ENCODE data around the gene NEDD9. TPM values are rescaled to one million over a fixed set of nuclear protein-coding genes. Genes with fewer than 3 reads are reported as not detected.

NEDD9 gene
- total RNA-seq, 3 donors from 2014 or later: 19.1 to 31.6 (median 31.5) TPM

DNA sequence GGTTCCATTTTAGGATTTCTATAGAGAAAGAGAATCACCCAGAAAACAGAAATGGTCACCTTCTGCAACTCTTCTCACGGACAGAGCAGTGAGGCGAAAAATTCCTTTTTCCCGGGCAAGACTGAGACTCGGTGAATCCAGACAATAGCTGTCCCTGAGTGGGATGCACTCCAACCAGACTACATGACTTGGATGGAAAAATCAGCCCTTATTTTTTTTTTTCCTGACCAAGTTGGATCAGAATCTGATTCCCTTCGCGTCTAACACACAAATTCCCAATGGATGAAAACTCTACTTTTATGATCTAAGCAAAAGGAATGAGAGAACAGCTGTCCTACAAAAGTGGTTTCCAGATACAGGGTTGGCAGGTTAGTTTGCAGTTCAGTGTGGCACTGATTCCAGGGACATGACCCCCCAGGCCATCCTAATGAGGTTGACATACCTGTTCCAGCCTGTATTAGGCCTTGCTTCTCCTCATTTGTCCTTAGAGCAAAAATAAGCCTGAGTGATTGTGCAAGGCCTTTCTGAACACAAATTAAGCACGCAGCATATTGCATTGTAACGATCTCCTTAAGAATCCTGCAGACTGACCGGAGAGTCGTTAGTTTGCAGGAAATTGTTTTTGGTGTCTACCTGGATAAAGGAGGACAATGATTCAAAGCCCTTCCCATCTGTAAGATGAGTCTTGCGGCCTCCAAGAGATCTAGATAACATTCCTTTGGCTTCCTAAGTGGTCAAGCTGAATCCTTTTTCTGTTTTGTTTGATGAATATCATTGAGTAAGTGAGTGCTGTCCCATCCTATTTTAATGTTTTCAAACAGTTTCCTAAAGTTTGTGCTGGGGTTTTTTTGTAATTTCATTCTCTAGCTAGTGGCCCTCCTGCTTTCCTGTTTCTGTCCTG, 1.5 kb upstream of the NEDD9 start:
- no peaks in the 10 kb centered on the region for H3K27me3 Mint-ChIP-seq (ENCODE audit: low read depth)
- ATAC-seq (no peak), DNase-seq (no peak)
- peaks cover 6% of the 10 kb centered on the region for H3K36me3 Mint-ChIP-seq (ENCODE audit: insufficient read depth)
- H3K4me3 Mint-ChIP-seq: peak overlapping the region; percentile 93
- H3K4me1 Mint-ChIP-seq (ENCODE audit: low read depth): peaks cover 71% of the 10 kb centered on the region
- H3K9me3 Mint-ChIP-seq: no peaks in the 10 kb centered on the region

GRCh38 chr6:11232770-11233626, 530 bp upstream of the NEDD9 start:
- Mint-ChIP-seq H3K27me3 (ENCODE audit: low read depth) (no peaks in the 10 kb centered on the region), H3K36me3 (ENCODE audit: insufficient read depth) (peaks cover 3% of the 10 kb centered on the region), H3K9me3 (no peaks in the 10 kb centered on the region), H3K4me3 (peak overlapping the region; percentile 93), H3K4me1 (ENCODE audit: low read depth) (peaks cover 71% of the 10 kb centered on the region)
- ATAC-seq (peak; percentile 15 to 24), DNase-seq (no peak)

DNA sequence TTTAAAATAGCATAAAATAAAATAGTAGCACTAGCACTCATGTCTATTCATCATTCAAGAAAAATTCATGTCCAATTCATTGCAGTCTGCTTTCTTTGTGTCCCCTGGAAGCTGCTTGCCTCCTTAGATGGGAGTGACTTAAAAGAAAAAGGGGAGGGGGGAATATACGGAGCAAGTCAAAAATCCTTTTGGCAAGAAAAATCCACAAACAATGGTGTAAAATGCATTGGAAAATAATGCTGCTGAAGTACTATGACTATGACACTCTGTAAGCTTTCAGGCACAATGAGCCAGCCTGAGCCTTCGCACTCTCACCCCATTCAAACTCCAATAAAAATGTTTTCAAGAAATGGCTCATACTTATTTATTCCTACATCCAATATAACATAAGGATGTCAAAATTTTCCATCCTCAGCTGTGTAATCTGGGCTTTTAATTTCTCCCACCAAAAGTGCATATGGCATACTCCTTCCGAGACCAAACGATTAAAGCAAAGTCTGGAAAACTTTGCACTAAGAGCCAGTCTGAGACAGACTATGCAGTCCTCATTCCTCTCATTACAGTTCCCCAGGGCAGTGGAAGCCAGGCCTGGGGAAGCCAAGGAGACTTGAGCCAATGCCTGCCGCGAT, 790 bp downstream of the NEDD9 start:
- DNase-seq: no peak
- peaks cover 62% of the 10 kb centered on the region for H3K4me1 Mint-ChIP-seq (ENCODE audit: low read depth)
- H3K9me3 Mint-ChIP-seq: no peaks in the 10 kb centered on the region
- H3K36me3 Mint-ChIP-seq (ENCODE audit: insufficient read depth): peaks cover 6% of the 10 kb centered on the region
- peak overlapping the region; percentile 93 for H3K4me3 Mint-ChIP-seq
- H3K27me3 Mint-ChIP-seq (ENCODE audit: low read depth): no peaks in the 10 kb centered on the region
- ATAC-seq: no peak

- peaks cover 10% of the 10 kb centered on the region for H3K36me3 Mint-ChIP-seq (ENCODE audit: insufficient read depth)
- ATAC-seq (no peak), DNase-seq (no peak)
- peaks cover 60% of the 10 kb centered on the region for H3K4me1 Mint-ChIP-seq (ENCODE audit: low read depth)
- H3K4me3 Mint-ChIP-seq: peak overlapping the region; percentile 93
- H3K27me3 Mint-ChIP-seq (ENCODE audit: low read depth): no peaks in the 10 kb centered on the region
- no peaks in the 10 kb centered on the region for H3K9me3 Mint-ChIP-seq
Measured at GRCh38 chr6:11231108-11231463, 1.4 kb downstream of the NEDD9 start.

DNA sequence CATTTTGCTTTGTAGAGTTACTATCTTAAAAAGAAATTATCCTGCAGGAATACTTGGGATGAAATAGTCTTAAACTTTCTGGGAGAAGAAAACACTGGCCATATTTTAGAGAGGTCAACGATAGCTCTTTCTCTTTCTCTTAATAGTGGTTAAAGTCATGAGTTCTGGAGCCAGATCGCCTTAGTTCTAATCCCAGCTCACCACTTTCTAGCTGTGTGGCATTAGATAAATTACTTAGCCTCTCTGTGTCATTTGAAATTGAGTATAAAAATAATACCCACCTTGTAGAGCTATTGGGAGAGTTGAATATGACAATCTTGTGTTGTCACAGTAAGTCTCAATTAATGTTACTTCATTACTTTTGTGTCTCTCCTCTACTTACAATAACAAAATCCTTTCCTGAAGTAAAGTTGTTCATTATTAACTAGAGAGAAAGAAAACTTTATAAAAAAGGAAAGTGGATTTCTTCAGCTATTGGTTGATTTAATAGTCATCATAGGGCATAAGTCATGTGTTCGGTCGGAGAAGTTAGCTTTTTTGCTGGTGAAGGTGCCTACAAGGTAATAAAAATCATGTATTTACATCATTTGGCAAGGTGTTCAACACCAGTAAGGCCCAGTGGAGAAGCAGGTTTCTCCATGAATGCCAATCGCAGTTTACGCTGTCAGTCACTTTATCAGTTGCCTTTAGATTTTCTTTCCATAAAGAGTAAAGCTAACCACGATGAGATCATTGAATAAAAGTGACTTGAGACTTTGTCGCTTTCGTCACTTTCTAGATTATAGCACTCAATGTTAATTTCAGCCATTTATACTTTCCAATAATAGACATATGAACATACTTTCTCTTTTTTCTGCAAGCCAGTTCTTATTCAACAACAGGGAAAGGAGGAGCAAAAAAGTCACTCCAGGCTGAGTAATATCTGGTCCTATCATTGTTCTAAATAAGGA, 2.0 kb downstream of the NEDD9 start:
- DNase-seq (no peak), ATAC-seq (no peak)
- H3K27me3 Mint-ChIP-seq (ENCODE audit: low read depth): no peaks in the 10 kb centered on the region
- peaks cover 58% of the 10 kb centered on the region for H3K4me1 Mint-ChIP-seq (ENCODE audit: low read depth)
- H3K36me3 Mint-ChIP-seq (ENCODE audit: insufficient read depth): peaks cover 13% of the 10 kb centered on the region
- H3K9me3 Mint-ChIP-seq: no peaks in the 10 kb centered on the region
- peak overlapping the region; percentile 93 for H3K4me3 Mint-ChIP-seq

- H3K9me3 Mint-ChIP-seq: no peaks in the 10 kb centered on the region
- no peak for ATAC-seq
- H3K27me3 Mint-ChIP-seq (ENCODE audit: low read depth): no peaks in the 10 kb centered on the region
- H3K4me1 Mint-ChIP-seq (ENCODE audit: low read depth): peaks cover 64% of the 10 kb centered on the region
- no peak for DNase-seq
- peaks cover 15% of the 10 kb centered on the region for H3K36me3 Mint-ChIP-seq (ENCODE audit: insufficient read depth)
- peak overlapping the region; percentile 93 for H3K4me3 Mint-ChIP-seq
Measured at GRCh38 chr6:11229655-11230046, 2.8 kb downstream of the NEDD9 start.

DNA sequence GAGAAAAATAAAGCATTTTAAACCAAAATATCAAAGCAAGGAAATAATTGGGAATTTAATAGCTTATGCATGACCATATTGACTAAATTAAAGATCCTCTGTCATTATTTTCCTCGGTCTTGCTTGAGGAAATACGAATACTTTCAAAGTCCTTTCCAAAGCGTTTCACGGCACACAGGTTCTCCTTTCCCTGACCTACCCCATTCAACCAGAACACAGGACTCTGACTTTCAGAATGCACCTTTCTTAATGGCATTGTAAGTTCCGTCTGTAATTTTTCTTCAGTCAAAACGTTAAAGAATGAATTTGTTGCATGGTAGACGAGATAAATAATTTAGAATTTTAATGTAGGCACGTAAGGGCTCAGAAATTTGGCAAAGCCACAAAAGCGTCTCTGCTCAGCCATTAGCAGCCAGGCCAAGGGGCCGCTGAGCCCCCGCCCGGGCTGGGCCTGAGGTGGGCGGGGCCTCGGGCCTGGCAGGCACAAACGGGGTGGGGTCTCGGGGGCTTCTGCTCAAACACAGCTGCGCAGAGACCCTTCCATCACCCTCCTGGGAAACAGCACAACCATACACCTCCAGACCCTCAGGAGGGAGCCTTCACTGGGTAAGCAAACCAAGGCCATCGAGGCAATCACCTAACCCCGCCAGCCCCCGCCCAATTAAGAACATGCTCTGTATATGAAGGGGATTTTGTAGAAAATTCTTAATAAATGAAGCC, 3.4 kb downstream of the NEDD9 start:
- no peak for ATAC-seq
- Mint-ChIP-seq H3K4me1 (ENCODE audit: low read depth) (peaks cover 66% of the 10 kb centered on the region), H3K36me3 (ENCODE audit: insufficient read depth) (peaks cover 18% of the 10 kb centered on the region), H3K27me3 (ENCODE audit: low read depth) (no peaks in the 10 kb centered on the region), H3K4me3 (peak overlapping the region; percentile 31), H3K9me3 (no peaks in the 10 kb centered on the region)
- no peak for DNase-seq

DNA sequence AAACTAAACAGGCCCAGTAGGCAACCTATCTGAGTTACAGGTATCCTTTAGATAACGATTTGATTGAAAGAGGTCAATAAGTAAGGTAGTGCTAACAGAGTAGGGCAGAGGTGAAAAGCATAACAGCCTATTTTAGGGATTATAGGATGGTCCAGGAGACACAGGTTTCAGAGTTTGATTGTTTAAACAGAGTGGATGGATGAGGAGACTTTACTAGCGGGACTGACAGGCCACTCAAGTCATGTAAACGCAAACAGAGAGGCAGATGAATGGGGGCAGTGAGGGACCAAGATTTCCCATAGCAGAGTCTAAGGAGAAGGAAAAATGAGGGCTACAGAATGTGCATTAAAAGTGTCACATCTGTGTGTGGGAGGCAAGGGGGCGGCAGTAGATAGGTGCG, 4.8 kb downstream of the NEDD9 start:
- no peak overlapping the region for H3K4me3 Mint-ChIP-seq
- no peaks in the 10 kb centered on the region for H3K9me3 Mint-ChIP-seq
- ATAC-seq (no peak), DNase-seq (no peak)
- H3K36me3 Mint-ChIP-seq (ENCODE audit: insufficient read depth): peaks cover 19% of the 10 kb centered on the region
- H3K27me3 Mint-ChIP-seq (ENCODE audit: low read depth): no peaks in the 10 kb centered on the region
- peaks cover 68% of the 10 kb centered on the region for H3K4me1 Mint-ChIP-seq (ENCODE audit: low read depth)

- Mint-ChIP-seq H3K36me3 (ENCODE audit: insufficient read depth) (peaks cover 19% of the 10 kb centered on the region), H3K9me3 (no peaks in the 10 kb centered on the region), H3K4me1 (ENCODE audit: low read depth) (peaks cover 67% of the 10 kb centered on the region), H3K4me3 (no peak overlapping the region), H3K27me3 (ENCODE audit: low read depth) (no peaks in the 10 kb centered on the region)
- ATAC-seq (no peak), DNase-seq (no peak)
Measured at GRCh38 chr6:11226005-11226404, 6.5 kb downstream of the NEDD9 start.

DNA sequence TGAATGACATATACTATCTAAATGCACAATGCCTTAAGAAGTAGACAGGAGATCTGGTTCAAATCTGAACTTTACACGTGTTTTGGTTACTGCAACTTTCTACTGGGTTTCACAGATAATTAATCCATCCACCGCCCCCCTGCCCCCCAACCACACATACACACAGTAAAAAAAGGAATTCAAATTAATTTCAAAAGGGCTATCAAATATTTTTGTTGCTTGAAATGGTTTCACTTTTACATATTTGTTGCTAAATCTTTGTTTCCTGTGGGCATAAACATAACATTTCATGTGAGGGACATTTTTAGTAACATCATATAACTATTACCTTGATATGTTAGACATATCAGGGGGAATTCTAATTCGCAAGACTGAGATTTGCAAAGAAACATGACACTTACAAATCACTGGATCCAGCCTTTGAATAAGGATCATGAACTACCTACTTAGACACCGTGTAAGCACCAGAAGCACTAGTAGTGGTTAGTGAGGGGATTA, 7.5 kb downstream of the NEDD9 start:
- Mint-ChIP-seq H3K27me3 (ENCODE audit: low read depth) (no peaks in the 10 kb centered on the region), H3K9me3 (no peaks in the 10 kb centered on the region), H3K4me1 (ENCODE audit: low read depth) (peaks cover 57% of the 10 kb centered on the region), H3K4me3 (peak overlapping the region; percentile 49), H3K36me3 (ENCODE audit: insufficient read depth) (peaks cover 27% of the 10 kb centered on the region)
- ATAC-seq (peak in 1 of 2 donors; percentile 8), DNase-seq (no peak)

- Mint-ChIP-seq H3K9me3 (no peaks in the 10 kb centered on the region), H3K4me3 (peak overlapping the region; percentile 49), H3K36me3 (ENCODE audit: insufficient read depth) (peaks cover 29% of the 10 kb centered on the region), H3K27me3 (ENCODE audit: low read depth) (no peaks in the 10 kb centered on the region), H3K4me1 (ENCODE audit: low read depth) (peaks cover 55% of the 10 kb centered on the region)
- ATAC-seq: peak; percentile 87 to 92
- DNase-seq: peak; percentile 21
Measured at GRCh38 chr6:11224252-11224965, 8.1 kb downstream of the NEDD9 start.

DNA sequence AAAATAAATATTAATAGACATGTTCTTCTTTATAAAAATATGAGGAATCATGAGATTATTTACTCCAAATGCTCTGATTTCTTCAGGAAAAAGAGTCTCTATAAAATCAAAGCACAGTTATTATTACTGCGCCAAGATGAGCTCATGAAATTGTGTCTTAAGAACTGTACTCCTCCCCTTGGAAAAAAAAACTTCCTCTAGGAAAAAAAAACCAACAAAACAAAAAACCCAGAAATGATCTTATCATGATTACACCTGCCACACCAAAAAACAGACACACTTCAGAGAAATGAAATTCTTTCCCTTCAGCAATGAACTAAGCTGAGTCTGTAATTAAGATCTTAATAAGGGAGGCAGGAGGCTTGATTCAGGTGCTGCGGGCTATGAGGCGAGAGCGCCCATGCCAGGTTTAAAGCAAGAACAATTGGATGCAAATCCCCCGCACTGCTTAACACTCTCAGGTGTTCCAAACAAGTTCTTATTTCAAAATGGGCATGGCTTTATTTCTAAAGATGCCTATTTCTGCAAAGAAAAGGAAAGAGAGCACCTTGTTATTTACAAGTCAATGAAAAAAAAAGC, 9.1 kb downstream of the NEDD9 start:
- H3K4me1 Mint-ChIP-seq (ENCODE audit: low read depth): peaks cover 60% of the 10 kb centered on the region
- no peak overlapping the region for H3K4me3 Mint-ChIP-seq
- DNase-seq (no peak), ATAC-seq (no peak)
- peaks cover 36% of the 10 kb centered on the region for H3K36me3 Mint-ChIP-seq (ENCODE audit: insufficient read depth)
- H3K27me3 Mint-ChIP-seq (ENCODE audit: low read depth): no peaks in the 10 kb centered on the region
- H3K9me3 Mint-ChIP-seq: no peaks in the 10 kb centered on the region

Measured in activated T-cell treated with anti-CD3 and anti-CD28 coated beads, Interleukin-2, amount 50 U/mL, for 4 hours (primary cell).